Mononuclear cell (primary cell): ENCODE measurements around the gene ANXA2. TPM values are rescaled to one million over a fixed set of nuclear protein-coding genes. Genes with fewer than 3 reads are reported as not detected.
"Not testable (repeated sequence)": the region's sequence is repeated elsewhere in the genome, so short reads cannot be mapped to it uniquely, and the experiment has no call there.

Source experiments
- H3K27me3 ChIP-seq: 2 replicates; pipeline ENCODE4 v1.6.0; 2011; ENCODE audit warnings: low read length, control low read depth; ENCODE audit not compliant: insufficient read depth
- H3K4me1 ChIP-seq: 2 replicates; pipeline ENCODE4 v1.5.1; 2011; ENCODE audit warnings: mild to moderate bottlenecking, low read length, control low read depth; ENCODE audit not compliant: insufficient read depth
- H3K4me3 ChIP-seq: 2 replicates; pipeline ENCODE4 v1.5.1; 2011; ENCODE audit warnings: mild to moderate bottlenecking, low read length, moderate library complexity
- H3K9me3 ChIP-seq: 2 replicates; pipeline ENCODE4 v1.5.1; 2011; ENCODE audit warnings: low read depth, mild to moderate bottlenecking, control low read depth, low read length
- total RNA-seq: library from RNA; depleted of rRNA; stranded (reverse); fragments of >200 nt; gene quantifications from one replicate; pipeline ENCODE4 v1.2.3, GENCODE V29; 2012

The ANXA2 gene
- total RNA-seq, 1 donor, result 317 TPM

DNA sequence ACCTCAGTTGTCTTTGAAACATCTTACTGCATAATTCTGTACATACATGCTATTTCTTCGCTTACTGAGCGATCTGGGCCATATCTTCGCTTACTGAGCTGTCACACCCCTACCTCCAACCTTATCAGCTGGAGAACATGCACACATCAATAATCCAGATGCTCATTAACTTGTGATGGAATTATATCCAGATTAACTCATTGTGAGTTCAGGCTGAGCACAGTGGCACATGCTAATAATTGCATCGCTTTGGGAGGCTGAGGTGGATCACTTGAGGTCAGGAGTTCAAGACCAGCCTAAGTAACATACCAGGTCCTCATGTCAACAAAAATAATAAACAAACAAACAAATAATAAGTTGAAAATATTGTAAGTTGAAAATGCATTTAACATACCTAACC lies 19.3 kb upstream of the ANXA2 start:
- Histone ChIP-seq H3K9me3 (no peaks in the 10 kb centered on the region), H3K4me3 (no peak overlapping the region), H3K27me3 (no peaks in the 10 kb centered on the region), H3K4me1 (no peaks in the 10 kb centered on the region)

DNA sequence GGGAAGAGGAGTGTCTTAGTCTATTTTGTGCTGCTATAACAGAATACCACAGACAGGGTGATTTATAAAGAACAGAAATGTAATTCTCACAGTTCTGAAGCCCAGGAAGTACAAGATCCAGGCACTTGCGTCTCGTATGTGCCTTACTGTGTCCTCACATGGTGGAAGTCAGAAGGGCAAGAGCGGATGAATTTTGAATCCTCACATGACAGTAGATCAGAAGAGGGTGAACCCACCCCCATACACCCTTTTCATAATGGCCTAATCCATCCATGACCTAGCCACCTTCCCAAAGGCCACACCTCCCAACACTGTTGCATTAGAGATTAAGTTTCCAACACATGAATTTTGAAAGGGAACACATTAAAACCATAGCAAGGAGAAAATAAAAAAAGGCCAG lies 18.7 kb upstream of the ANXA2 start:
- Histone ChIP-seq H3K27me3 (no peaks in the 10 kb centered on the region), H3K9me3 (no peaks in the 10 kb centered on the region), H3K4me1 (no peaks in the 10 kb centered on the region), H3K4me3 (no peak overlapping the region)

DNA sequence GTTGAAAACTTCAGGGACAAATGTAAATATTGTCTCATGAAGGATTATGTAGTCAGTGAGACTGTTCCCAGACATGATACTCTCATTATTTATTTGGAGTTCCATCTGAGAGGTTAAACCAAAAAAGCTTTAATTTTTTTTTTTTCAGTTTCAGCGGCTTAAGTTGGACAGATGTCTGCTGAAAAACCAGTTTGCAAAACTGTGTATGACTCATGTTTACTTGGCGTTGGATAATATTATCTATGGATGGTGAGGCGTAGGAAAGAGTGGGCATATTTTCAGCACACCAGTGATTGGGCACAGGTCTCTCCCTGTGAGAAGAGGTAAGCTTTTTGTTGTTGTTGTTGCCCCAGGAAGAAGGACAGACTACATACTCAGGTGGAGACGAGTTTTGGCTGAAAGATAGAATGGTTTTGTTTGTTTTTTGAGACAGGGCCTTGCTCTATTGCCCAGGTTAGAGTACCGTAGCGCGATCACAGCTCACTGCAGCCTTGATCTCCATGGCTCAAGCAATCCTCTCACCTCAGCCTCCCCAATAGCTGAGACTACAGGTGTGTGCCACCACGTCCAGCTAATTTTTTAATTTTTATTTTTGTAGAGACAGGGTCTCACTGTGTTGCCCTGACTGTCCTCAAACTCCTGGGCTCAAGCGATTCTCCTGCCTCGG lies 16.4 kb upstream of the ANXA2 start:
- Histone ChIP-seq H3K4me1 (peaks cover 11% of the 10 kb centered on the region), H3K27me3 (no peaks in the 10 kb centered on the region), H3K9me3 (no peaks in the 10 kb centered on the region), H3K4me3 (no peak overlapping the region)

DNA sequence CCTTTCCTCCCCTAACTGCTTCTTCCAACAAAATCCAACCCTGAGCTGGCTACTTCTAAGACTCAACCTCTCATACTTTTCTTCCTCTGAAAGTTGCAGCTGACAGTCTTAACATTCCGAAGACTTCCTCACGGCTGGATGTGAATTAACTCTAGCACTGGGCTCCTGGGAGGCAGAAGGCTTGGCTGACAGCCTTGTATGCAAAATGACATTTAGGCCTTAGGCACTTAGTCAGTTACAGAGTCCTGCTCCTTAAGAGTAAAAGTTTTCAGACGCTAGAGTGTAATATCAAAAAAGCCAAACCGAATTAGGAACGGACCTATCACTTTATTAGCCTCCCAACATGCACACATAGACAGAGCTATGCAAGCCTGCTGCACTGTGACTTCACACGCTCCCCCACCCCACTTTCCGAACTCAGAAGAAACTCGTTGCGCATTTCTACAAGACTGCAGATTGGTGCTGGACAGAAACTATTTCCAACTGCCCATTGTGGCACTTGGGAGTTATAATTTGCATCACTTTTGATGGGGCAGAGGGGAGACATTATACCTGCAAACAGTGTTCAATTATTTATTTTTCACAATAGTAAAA lies 15.5 kb upstream of the ANXA2 start:
- Histone ChIP-seq H3K27me3 (no peaks in the 10 kb centered on the region), H3K4me3 (no peak overlapping the region), H3K9me3 (no peaks in the 10 kb centered on the region), H3K4me1 (peaks cover 18% of the 10 kb centered on the region)

DNA sequence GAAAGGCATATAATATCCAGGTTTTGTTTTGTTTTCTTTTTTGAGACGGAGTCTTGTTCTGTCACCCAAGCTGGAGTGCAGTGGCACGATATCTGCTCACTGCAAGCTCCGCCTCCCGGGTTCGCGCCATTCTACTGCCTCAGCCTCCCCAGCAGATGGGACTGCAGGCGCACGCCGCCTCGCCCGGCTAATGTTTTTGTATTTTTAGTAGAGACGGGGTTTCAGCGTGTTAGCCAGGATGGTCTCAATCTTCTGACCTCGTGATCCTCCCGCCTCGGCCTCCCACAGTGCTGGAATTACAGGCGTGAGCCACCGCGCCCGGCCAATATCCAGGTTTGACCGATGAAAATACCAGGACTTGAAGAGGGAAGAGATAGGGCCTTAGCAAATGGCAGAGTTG lies 15.0 kb upstream of the ANXA2 start:
- H3K9me3 ChIP-seq, H3K4me3 ChIP-seq, H3K27me3 ChIP-seq: not testable (repeated sequence)
- peaks cover 24% of the 10 kb centered on the region for H3K4me1 ChIP-seq

DNA sequence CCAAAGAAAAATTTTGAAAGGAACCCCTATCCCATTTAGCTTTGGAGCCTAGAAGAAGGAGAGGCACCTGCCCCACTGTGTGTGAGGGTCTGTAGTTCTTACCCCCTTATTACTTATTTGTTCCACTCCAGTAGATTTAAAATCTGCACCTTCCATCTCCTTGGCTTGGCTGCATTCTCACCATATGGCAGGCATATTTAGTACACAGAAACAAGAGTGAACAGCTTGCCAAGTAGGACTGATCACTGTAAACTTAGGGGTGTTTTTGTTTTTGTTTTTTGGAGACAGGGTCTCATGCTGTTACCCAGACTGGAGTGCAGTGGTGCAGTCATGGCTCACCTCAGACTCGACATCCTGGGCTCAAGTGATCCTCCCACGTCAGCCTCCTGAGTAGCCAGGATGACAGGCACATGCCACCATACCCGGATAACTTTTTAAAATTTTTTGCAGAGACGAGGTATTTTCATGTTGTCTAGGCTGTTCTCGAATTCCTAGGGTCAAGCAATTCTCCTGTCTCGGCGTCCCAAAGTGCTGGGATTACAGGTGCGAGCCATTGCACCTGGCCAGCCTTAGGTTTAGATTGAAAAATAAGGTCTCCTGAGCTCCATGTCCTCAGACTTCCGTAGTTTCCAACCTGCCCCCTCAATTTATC lies 14.1 kb upstream of the ANXA2 start:
- Histone ChIP-seq H3K27me3 (no peaks in the 10 kb centered on the region), H3K4me1 (peaks cover 33% of the 10 kb centered on the region), H3K9me3 (no peaks in the 10 kb centered on the region), H3K4me3 (no peak overlapping the region)

DNA sequence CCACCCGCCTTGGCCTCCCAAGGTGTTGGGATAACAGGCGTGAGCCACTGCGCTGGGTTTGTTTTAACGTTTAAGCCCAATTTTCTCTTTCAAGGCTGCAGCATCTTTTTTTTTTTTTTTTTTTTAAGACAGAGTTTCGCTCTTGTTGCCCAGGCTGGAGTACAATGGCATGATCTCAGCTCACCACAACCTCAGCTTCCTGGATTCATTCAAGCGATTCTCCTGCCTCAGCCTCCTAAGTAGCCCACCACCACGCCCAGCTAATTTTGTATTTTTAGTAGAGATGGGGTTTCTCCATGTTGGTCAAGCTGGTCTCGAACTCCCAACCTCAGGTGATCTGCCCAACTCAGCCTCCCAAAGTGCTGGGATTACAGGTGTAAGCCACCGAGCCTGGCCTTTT lies 12.6 kb upstream of the ANXA2 start:
- H3K4me3 ChIP-seq, H3K9me3 ChIP-seq, H3K27me3 ChIP-seq: not testable (repeated sequence)
- H3K4me1 ChIP-seq, result peaks cover 36% of the 10 kb centered on the region

DNA sequence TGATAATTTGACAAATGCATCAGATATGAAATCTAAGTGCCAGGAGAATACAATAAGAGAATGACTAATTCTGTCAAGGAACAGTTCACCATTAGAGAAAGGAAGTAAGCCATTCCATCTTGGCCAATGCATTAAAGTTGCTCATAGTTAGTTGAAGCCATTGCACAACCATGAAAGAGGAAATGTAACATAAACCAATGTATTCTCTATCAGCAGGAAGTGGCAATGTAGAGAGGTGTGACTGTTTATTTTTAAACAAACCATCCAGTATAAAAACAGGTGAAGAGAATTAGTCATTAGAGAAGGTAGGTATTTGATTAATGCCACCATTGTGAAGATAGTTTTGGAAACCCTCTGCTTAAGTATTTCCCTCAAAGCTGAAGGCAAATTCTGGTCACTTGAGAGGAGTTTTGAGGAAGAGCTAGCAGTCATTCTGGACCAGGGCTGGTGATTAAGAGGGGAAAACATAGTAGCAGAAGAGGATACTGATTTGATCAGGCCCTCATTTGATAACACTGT lies 10.7 kb upstream of the ANXA2 start:
- Histone ChIP-seq H3K4me3 (no peak overlapping the region), H3K9me3 (no peaks in the 10 kb centered on the region), H3K4me1 (peaks cover 36% of the 10 kb centered on the region), H3K27me3 (no peaks in the 10 kb centered on the region)

DNA sequence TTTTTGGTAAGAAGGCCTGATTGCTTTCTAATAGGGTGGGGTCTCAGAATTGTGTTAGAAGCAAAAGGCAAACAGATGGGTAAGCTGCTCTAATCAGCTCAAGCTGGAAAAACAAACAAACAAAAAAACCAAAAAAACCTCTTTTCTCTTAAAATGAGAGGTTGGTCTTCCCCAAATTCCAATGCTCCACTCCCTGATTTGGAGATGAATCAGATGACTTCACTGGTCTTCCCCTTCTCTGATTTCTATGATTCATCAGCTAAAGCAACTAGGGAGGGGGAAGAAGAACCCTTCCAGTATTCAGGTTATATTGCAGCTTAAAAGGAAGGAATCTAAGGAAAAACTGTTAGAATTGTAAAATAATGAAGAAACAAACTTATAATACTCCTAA lies 9.6 kb upstream of the ANXA2 start:
- Histone ChIP-seq H3K27me3 (no peaks in the 10 kb centered on the region), H3K4me3 (no peak overlapping the region), H3K4me1 (peaks cover 36% of the 10 kb centered on the region), H3K9me3 (no peaks in the 10 kb centered on the region)

DNA sequence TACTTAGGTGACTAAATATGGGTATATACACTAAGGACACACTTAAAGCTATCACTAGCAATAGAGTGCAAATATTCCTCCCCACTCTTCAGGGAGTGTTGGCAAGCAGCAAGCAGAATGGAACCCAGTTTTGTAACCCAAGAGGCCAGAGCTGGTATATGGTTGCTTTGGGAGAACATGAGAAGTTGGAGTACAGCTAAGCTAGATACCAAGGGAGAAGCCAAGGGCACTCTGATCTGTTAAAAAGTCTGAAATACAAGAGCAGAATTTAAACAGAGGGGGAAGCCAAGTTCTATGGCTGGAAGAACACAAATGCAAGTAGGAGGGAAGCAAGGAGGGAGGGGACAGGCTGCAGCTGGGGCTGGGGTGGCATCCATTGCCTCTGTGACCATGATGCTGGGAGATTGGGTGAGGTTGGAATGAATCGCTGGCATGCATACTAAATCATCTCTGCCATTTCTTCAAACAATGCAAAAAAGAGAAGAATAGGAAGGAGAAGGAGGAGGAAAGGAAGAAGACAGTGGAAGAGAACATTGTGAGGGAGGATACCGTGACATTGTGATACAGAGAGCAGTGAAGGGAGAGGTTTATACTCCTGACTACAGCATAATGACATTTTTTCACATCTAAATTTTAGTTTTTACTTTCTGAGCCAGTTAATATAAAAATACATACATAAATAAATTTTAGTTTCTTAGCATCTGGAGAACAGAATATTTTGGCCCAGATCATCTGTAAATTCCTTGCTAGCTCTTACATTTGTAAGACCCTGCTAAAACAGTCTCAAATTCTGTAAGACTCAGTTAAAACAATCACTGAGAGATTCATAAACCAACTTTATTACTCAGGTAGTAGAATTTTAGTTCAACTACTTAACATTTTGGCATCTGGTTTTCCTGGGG lies 9.0 kb upstream of the ANXA2 start:
- H3K9me3 ChIP-seq, result no peaks in the 10 kb centered on the region
- H3K4me1 ChIP-seq, result peaks cover 36% of the 10 kb centered on the region
- H3K4me3 ChIP-seq, result no peak overlapping the region
- H3K27me3 ChIP-seq, result no peaks in the 10 kb centered on the region

DNA sequence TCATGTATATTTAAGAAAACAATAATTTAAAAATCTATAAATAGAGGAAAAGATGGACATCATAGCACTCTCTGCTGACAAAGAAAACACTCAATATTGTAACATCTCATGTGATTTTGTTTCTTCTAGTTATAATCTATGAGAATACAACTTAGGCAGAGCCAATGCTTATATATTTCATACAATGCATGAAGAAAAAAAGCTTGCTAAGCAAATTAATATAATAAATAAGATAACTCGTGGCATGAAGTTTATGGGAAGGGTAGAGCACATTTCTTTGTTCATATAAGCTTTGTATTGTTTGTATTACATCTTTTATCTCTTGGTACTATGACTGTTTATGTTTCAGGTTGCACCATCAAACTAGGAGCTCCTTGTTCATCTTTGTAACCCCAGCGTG lies 7.6 kb upstream of the ANXA2 start:
- peaks cover 36% of the 10 kb centered on the region for H3K4me1 ChIP-seq
- no peak overlapping the region for H3K4me3 ChIP-seq
- H3K9me3 ChIP-seq, result no peaks in the 10 kb centered on the region
- H3K27me3 ChIP-seq, result no peaks in the 10 kb centered on the region

DNA sequence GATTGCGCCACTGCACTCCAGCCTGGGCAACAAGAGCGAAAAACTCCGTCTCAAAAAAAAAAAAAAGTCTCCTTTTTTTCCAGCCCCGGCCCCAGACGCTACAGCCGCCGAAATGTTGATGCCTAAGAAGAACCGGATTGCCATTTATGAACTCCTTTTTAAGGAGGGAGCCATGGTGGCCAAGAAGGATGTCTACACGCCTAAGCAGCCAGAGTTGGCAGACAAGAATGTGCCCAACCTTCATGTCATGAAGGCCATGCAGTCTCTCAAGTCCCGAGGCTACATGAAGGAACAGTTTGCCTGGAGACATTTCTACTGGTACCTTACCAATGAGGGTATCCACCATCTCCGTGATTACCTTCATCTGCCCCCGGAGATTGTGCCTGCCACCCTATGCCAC lies 6.6 kb upstream of the ANXA2 start:
- peaks cover 30% of the 10 kb centered on the region for H3K4me1 ChIP-seq
- not testable (repeated sequence) for H3K27me3 ChIP-seq, H3K4me3 ChIP-seq, H3K9me3 ChIP-seq

DNA sequence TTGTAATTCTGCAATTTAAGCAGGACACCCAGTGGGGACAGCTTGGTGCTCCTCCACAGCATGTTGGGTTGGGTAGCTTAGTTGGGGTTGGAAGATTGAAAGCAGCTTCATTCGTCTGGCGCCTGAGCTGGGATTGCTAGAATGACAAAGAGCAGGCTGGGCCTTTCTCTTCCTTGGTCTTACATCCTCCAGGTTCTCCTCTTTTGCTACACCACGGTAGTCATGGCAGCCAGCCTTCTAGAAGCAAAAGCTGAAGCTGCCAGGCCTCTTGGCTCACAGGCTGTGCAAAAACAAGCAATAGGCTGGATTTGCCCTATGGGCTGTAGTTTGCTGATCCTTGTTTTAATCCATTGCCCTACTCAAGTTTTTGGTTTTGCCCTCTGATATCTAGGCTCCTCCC lies 3.2 kb upstream of the ANXA2 start:
- Histone ChIP-seq H3K27me3 (peaks cover 3% of the 10 kb centered on the region), H3K4me3 (no peak overlapping the region), H3K9me3 (no peaks in the 10 kb centered on the region), H3K4me1 (peaks cover 26% of the 10 kb centered on the region)

DNA sequence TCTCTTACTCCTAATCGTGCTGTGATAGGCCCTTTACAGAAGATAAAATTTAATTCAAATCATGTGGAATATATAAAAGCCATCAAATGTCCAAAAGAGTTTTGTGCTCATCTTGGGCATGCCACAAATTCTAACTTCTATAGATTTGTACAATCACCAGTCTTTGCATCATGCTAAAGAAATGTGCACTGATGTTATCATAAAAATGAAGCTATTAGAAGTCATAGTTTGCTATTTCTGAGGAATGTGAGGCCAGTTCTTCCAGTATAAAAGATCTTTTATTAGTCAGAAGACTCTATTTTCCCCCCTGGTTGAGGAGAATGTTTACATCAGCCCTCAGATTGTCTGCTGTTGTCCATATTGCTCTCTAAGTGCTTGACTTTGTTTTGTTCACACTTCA lies 2.1 kb upstream of the ANXA2 start:
- Histone ChIP-seq H3K4me1 (peaks cover 36% of the 10 kb centered on the region), H3K9me3 (no peaks in the 10 kb centered on the region), H3K4me3 (no peak overlapping the region), H3K27me3 (peaks cover 3% of the 10 kb centered on the region)
